SK-N-SH (cell line): ENCODE measurements around the gene PARP8. TPM values are rescaled to one million over a fixed set of nuclear protein-coding genes. Genes with fewer than 3 reads are reported as not detected.
A peak's percentile ranks its signal among the peaks of the same experiment; 100 is the strongest.

Experiments used
- CTCF ChIA-PET: fragments of 300-600, 350-600 bp; formaldehyde crosslinking; extraction: SDS; loops from one replicate; lab custom pipeline; 2021; lab: Yijun Ruan, JAX
- POLR2A ChIA-PET: fragments of 350-600 bp; sonication (Branson Sonifier 250); formaldehyde crosslinking; extraction: SDS; loops from one replicate; lab custom pipeline; 2020; ENCODE audit warnings: antibody characterized with exemption, inconsistent platforms; lab: Yijun Ruan, JAX
- DNase-seq: peaks from one replicate; pipeline ENCODE4 v3.0.0; 2012
- H2AFZ ChIP-seq: fragments of 200-600 bp; sonication (generic); 2 replicates; pipeline ENCODE4 v1.8.1; 2016; ENCODE audit warnings: antibody characterized with exemption, mild to moderate bottlenecking, low read depth
- H3F3A ChIP-seq: fragments of 200-600 bp; sonication (generic); replicated peaks from 2 replicates; pipeline ENCODE3; 2016; ENCODE audit warnings: antibody characterized with exemption, mild to moderate bottlenecking; ENCODE audit not compliant: insufficient read depth
- H3K27ac ChIP-seq, 2 experiments: fragments of 200-500 bp in 1 of 2; fragments of 200-600 bp in 1 of 2; sonication (Bioruptor generic) in 1 of 2; sonication (generic), shearing (Covaris generic) in 1 of 2; 2 replicates each; pipeline versions ENCODE4 v1.5.1 to v1.6.1; 2014 to 2016; ENCODE audit warnings: low read depth in 2 of 2, inconsistent platforms in 1 of 2, low read length in 1 of 2, mild to moderate bottlenecking in 1 of 2, mixed read lengths in 1 of 2
- H3K27me3 ChIP-seq: fragments of 200-600 bp; sonication (generic), shearing (Covaris generic); 2 replicates; pipeline ENCODE4 v1.6.1; 2016; ENCODE audit warnings: mixed run types; ENCODE audit not compliant: insufficient read depth
- H3K36me3 ChIP-seq, 2 experiments: fragments of 200-500 bp in 1 of 2; fragments of 200-600 bp in 1 of 2; sonication (Bioruptor generic) in 1 of 2; sonication (generic) in 1 of 2; replicated peaks in 1 of 2; 2 replicates each; pipeline versions ENCODE3 to v1.5.1; 2014 to 2016; ENCODE audit warnings: low read length in 1 of 2, mild to moderate bottlenecking in 1 of 2; ENCODE audit not compliant: insufficient read depth in 2 of 2, control insufficient read depth in 1 of 2
- H3K4me1 ChIP-seq, 2 experiments: fragments of 200-500 bp in 1 of 2; fragments of 200-600 bp in 1 of 2; sonication (Bioruptor generic) in 1 of 2; sonication (generic), shearing (Covaris generic) in 1 of 2; 2 replicates each; pipeline versions ENCODE4 v1.5.1 to v1.6.1; 2014 to 2016; ENCODE audit warnings: low read depth in 1 of 2, low read length in 1 of 2, mixed run types in 1 of 2; ENCODE audit not compliant: insufficient read depth in 2 of 2, control insufficient read depth in 1 of 2
- H3K4me2 ChIP-seq: fragments of 200-600 bp; sonication (generic), shearing (Covaris generic); 2 replicates; pipeline ENCODE4 v1.6.1; 2017; ENCODE audit warnings: mixed run types
- H3K4me3 ChIP-seq, 2 experiments: fragments of 200-500 bp in 1 of 2; fragments of 200-600 bp in 1 of 2; sonication (Bioruptor generic) in 1 of 2; sonication (generic), shearing (Covaris generic) in 1 of 2; 2 replicates each; pipeline versions ENCODE4 v1.5.1 to v1.8.1; 2014 to 2016; ENCODE audit warnings: low read depth in 2 of 2, inconsistent platforms in 1 of 2, low read length in 1 of 2, mild to moderate bottlenecking in 1 of 2, mixed read lengths in 1 of 2, moderate library complexity in 1 of 2
- H3K79me2 ChIP-seq: fragments of 200-600 bp; sonication (generic); 2 replicates; pipeline ENCODE4 v1.8.1; 2017; ENCODE audit warnings: mild to moderate bottlenecking; ENCODE audit not compliant: insufficient read depth
- H3K9ac ChIP-seq: fragments of 200-600 bp; sonication (generic); 2 replicates; pipeline ENCODE4 v1.6.1; 2017; ENCODE audit warnings: mixed run types
- H3K9me2 ChIP-seq: fragments of 200-600 bp; sonication (generic); 2 replicates; pipeline ENCODE4 v1.6.1; 2017; ENCODE audit warnings: mixed run types
- H3K9me3 ChIP-seq: fragments of 200-600 bp; sonication (generic); 2 replicates; pipeline ENCODE4 v1.6.1; 2017; ENCODE audit warnings: mixed run types, mild to moderate bottlenecking, moderate library complexity
- H4K20me1 ChIP-seq: fragments of 200-600 bp; sonication (generic); 2 replicates; pipeline ENCODE4 v1.6.1; 2017; ENCODE audit warnings: mild to moderate bottlenecking, mixed run types; ENCODE audit not compliant: insufficient read depth
- ELF1 ChIP-seq: IDR thresholded peaks from 2 replicates; pipeline ENCODE4 v1.4.0; 2012
- EP300 ChIP-seq, 2 experiments: IDR thresholded peaks; 2 replicates each; pipeline versions ENCODE4 v1.4.0 to v1.6.1; 2012; ENCODE audit warnings: borderline replicate concordance in 1 of 2, low read depth in 1 of 2, low read length in 1 of 2
- EZH2phosphoT487 ChIP-seq: fragments of 200-600 bp; sonication (generic); IDR thresholded peaks from 2 replicates; pipeline ENCODE4 v1.6.1; 2017; ENCODE audit warnings: low read depth, mixed run types, mild to moderate bottlenecking, antibody characterized with exemption, moderate library complexity, borderline replicate concordance
- FOSL2 ChIP-seq: IDR thresholded peaks from 2 replicates; pipeline ENCODE4 v1.4.0; 2012; ENCODE audit warnings: low read depth, mild to moderate bottlenecking, moderate library complexity, borderline replicate concordance
- GABPA ChIP-seq: IDR thresholded peaks from 2 replicates; pipeline ENCODE4 v1.4.0; 2012; ENCODE audit warnings: low read depth, mild to moderate bottlenecking
- GATA2 ChIP-seq: sonication (generic); formaldehyde crosslinking; IDR thresholded peaks from 2 replicates; pipeline ENCODE4 v1.5.0; 2020; ENCODE audit warnings: mild to moderate bottlenecking, missing genetic modification reagents
- JUND ChIP-seq: IDR thresholded peaks from 2 replicates; pipeline ENCODE4 v1.4.0; 2012
- MXI1 ChIP-seq: IDR thresholded peaks from 2 replicates; pipeline ENCODE4 v1.6.1; 2012; ENCODE audit warnings: mild to moderate bottlenecking, low read depth, low read length, improper control_type of control experiment
- NFIC ChIP-seq: IDR thresholded peaks from 2 replicates; pipeline ENCODE4 v1.4.0; 2012; ENCODE audit warnings: borderline replicate concordance
- NRF1 ChIP-seq: IDR thresholded peaks from 2 replicates; pipeline ENCODE4 v1.6.1; 2012; ENCODE audit warnings: low read depth, mild to moderate bottlenecking, low read length
- SIN3A ChIP-seq: IDR thresholded peaks from 2 replicates; pipeline ENCODE4 v1.6.1; 2012; ENCODE audit warnings: low read depth, mild to moderate bottlenecking, low read length, moderate library complexity, borderline replicate concordance
- TCF12 ChIP-seq: IDR thresholded peaks from 2 replicates; pipeline ENCODE4 v1.4.0; 2012
- YY1 ChIP-seq: IDR thresholded peaks from 2 replicates; pipeline ENCODE4 v1.4.0; 2012; ENCODE audit warnings: low read depth, mild to moderate bottlenecking
- WGBS: methylation state at CpG from one replicate; pipeline ENCODE4 v1.1.6; 2017; ENCODE audit warnings: low lambda C conversion rate; 5-methylcytosine and 5-hydroxymethylcytosine counted together
- polyA plus RNA-seq, 3 experiments: library from polyadenylated mRNA; depleted of rRNA; stranded (reverse); fragments of >200 nt; gene quantifications; 2 replicates each; pipeline ENCODE4 v1.2.3, GENCODE V29; 2012
- TF ChIP-seq, protein P1 (sequence below): IDR thresholded peaks from 2 replicates; pipeline ENCODE4 v1.4.0; 2012; ENCODE audit warnings: low read depth, borderline replicate concordance
- TF ChIP-seq, protein P2 (sequence below): IDR thresholded peaks from 2 replicates; pipeline ENCODE4 v1.6.1; 2012; ENCODE audit warnings: mild to moderate bottlenecking, low read depth, low read length, moderate library complexity
- TF ChIP-seq, protein P3 (sequence below): IDR thresholded peaks from 2 replicates; pipeline ENCODE4 v1.4.0; 2012; ENCODE audit warnings: low read depth, borderline replicate concordance
- TF ChIP-seq, protein P4 (sequence below): IDR thresholded peaks from 2 replicates; pipeline ENCODE4; 2012
- TF ChIP-seq, protein P5 (sequence below): IDR thresholded peaks from 2 replicates; pipeline ENCODE4 v1.4.0; 2012; ENCODE audit warnings: low read depth
- TF ChIP-seq, protein P6 (sequence below): fragments of 150-350 bp; IDR thresholded peaks from 2 replicates; pipeline ENCODE4 v1.6.1; 2016; ENCODE audit warnings: mild to moderate bottlenecking, low read depth, low read length

The PARP8 gene
- polyA plus RNA-seq, 1 of the 3 experiments (the other 2 are of a cell fraction) = 6.2 TPM

DNA sequence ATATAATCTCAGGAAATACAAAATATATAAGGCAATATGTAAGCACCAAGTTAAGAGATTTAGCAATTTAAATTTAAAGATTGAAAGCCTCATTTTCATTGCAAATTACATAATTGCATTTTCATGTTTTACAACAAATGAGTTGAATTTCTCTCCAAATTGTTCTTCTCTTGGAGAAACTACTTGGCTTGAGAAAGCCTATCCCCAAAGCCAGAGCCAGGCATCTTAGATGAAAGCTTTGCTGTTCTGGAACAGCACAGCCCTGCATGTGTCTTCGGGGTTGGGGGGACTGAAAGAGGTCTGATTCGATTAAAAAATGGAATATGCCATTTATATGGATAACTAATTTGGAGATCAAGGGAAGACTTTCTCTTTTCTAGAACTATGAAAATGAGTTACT lies 212.0 kb downstream of the PARP8 start:
- no peaks in the 10 kb centered on the region for H3K27me3 ChIP-seq
- WGBS = 16% methylated on average over 2 of the region's 2 CpGs
- no peaks in the 10 kb centered on the region for H3K9me2 ChIP-seq
- H3K27ac ChIP-seq = no peak overlapping the region
- H4K20me1 ChIP-seq = no peaks in the 10 kb centered on the region
- H3K4me3 ChIP-seq = no peak overlapping the region
- no peak overlapping the region for H3K4me2 ChIP-seq
- H3K36me3 ChIP-seq = no peaks in the 10 kb centered on the region
- no peaks in the 10 kb centered on the region for H3K79me2 ChIP-seq
- TF ChIP-seq JUND (no peak), YY1 (no peak), NFIC (no peak), ELF1 (no peak)
- TF ChIP-seq, protein P1, sequence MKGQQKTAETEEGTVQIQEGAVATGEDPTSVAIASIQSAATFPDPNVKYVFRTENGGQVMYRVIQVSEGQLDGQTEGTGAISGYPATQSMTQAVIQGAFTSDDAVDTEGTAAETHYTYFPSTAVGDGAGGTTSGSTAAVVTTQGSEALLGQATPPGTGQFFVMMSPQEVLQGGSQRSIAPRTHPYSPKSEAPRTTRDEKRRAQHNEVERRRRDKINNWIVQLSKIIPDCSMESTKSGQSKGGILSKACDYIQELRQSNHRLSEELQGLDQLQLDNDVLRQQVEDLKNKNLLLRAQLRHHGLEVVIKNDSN = no peak
- TF ChIP-seq, protein P2, sequence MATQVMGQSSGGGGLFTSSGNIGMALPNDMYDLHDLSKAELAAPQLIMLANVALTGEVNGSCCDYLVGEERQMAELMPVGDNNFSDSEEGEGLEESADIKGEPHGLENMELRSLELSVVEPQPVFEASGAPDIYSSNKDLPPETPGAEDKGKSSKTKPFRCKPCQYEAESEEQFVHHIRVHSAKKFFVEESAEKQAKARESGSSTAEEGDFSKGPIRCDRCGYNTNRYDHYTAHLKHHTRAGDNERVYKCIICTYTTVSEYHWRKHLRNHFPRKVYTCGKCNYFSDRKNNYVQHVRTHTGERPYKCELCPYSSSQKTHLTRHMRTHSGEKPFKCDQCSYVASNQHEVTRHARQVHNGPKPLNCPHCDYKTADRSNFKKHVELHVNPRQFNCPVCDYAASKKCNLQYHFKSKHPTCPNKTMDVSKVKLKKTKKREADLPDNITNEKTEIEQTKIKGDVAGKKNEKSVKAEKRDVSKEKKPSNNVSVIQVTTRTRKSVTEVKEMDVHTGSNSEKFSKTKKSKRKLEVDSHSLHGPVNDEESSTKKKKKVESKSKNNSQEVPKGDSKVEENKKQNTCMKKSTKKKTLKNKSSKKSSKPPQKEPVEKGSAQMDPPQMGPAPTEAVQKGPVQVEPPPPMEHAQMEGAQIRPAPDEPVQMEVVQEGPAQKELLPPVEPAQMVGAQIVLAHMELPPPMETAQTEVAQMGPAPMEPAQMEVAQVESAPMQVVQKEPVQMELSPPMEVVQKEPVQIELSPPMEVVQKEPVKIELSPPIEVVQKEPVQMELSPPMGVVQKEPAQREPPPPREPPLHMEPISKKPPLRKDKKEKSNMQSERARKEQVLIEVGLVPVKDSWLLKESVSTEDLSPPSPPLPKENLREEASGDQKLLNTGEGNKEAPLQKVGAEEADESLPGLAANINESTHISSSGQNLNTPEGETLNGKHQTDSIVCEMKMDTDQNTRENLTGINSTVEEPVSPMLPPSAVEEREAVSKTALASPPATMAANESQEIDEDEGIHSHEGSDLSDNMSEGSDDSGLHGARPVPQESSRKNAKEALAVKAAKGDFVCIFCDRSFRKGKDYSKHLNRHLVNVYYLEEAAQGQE = no peak
- TF ChIP-seq, protein P3, sequence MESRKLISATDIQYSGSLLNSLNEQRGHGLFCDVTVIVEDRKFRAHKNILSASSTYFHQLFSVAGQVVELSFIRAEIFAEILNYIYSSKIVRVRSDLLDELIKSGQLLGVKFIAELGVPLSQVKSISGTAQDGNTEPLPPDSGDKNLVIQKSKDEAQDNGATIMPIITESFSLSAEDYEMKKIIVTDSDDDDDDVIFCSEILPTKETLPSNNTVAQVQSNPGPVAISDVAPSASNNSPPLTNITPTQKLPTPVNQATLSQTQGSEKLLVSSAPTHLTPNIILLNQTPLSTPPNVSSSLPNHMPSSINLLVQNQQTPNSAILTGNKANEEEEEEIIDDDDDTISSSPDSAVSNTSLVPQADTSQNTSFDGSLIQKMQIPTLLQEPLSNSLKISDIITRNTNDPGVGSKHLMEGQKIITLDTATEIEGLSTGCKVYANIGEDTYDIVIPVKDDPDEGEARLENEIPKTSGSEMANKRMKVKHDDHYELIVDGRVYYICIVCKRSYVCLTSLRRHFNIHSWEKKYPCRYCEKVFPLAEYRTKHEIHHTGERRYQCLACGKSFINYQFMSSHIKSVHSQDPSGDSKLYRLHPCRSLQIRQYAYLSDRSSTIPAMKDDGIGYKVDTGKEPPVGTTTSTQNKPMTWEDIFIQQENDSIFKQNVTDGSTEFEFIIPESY = no peak
- no peaks in the 10 kb centered on the region for H3F3A ChIP-seq
- no peak overlapping the region for H2AFZ ChIP-seq
- H3K4me1 ChIP-seq = peaks cover 0 to 3% of the 10 kb centered on the region in 2 experiments; a peak in 2 of 4 replicates
- POLR2A ChIA-PET = no interaction called here
- CTCF ChIA-PET = interaction anchor here (0.8 kb wide), 1 partner anchor 127 kb away, joined by 3 read pairs; no protein-coding TSS in a partner anchor
- no peak overlapping the region for H3K9ac ChIP-seq
- no peak for DNase-seq
- H3K9me3 ChIP-seq = no peaks in the 10 kb centered on the region

DNA sequence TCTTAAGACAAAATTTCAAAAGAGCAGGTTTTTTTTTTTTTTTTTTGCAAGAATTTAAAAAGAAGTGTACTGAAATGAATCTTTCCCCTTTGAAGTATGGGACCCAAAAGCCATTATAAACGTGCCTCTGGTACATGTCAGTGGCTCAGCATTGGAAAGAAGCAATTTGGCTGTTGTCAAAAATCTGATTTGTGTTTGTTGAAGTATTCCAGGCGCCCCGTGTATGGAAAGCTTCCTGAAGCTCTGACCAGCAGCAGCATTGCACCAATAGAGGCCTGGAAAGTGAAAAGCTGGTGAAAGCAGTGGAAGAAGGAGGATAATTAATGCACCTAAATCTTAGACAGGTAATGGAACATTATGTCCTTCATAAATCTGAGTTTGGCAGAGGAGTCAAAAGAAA lies 215.0 kb downstream of the PARP8 start:
- Histone ChIP-seq H3K79me2 (no peaks in the 10 kb centered on the region), H3K36me3 (no peaks in the 10 kb centered on the region), H3K9me2 (no peaks in the 10 kb centered on the region), H3K4me1 (peaks cover 0 to 3% of the 10 kb centered on the region in 2 experiments; a peak in 2 of 4 replicates), H3K9ac (no peak overlapping the region), H3K4me3 (no peak overlapping the region), H4K20me1 (no peaks in the 10 kb centered on the region), H3K9me3 (no peaks in the 10 kb centered on the region), H3K27ac (no peak overlapping the region; a peak in 1 of 4 replicates), H3K27me3 (no peaks in the 10 kb centered on the region), H3F3A (no peaks in the 10 kb centered on the region), H2AFZ (no peak overlapping the region), H3K4me2 (no peak overlapping the region)
- CTCF ChIA-PET = interaction anchor here (1.5 kb wide), 1 partner anchor 15 kb away, joined by 4 read pairs; no protein-coding TSS in a partner anchor
- peak; percentile 39 for DNase-seq
- POLR2A ChIA-PET = no interaction called here
- 20% methylated on average over 3 of the region's 3 CpGs for WGBS
- peak; percentile 37 for TF ChIP-seq GATA2
- TF ChIP-seq FOSL2 = no peak
- TF ChIP-seq, protein P4, sequence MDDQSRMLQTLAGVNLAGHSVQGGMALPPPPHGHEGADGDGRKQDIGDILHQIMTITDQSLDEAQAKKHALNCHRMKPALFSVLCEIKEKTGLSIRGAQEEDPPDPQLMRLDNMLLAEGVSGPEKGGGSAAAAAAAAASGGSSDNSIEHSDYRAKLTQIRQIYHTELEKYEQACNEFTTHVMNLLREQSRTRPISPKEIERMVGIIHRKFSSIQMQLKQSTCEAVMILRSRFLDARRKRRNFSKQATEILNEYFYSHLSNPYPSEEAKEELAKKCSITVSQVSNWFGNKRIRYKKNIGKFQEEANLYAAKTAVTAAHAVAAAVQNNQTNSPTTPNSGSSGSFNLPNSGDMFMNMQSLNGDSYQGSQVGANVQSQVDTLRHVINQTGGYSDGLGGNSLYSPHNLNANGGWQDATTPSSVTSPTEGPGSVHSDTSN = no peak
- TF ChIP-seq, protein P5, sequence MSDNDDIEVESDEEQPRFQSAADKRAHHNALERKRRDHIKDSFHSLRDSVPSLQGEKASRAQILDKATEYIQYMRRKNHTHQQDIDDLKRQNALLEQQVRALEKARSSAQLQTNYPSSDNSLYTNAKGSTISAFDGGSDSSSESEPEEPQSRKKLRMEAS = no peak
- no peak for TF ChIP-seq SIN3A
- no peak for TF ChIP-seq MXI1
- no peak for TF ChIP-seq EZH2phosphoT487
- TF ChIP-seq, protein P6, sequence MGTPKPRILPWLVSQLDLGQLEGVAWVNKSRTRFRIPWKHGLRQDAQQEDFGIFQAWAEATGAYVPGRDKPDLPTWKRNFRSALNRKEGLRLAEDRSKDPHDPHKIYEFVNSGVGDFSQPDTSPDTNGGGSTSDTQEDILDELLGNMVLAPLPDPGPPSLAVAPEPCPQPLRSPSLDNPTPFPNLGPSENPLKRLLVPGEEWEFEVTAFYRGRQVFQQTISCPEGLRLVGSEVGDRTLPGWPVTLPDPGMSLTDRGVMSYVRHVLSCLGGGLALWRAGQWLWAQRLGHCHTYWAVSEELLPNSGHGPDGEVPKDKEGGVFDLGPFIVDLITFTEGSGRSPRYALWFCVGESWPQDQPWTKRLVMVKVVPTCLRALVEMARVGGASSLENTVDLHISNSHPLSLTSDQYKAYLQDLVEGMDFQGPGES = no peak
- no peak for TF ChIP-seq TCF12
- peak in 1 of 2 experiments; percentile 61; a peak in 2 of 4 replicates for TF ChIP-seq EP300 (IDR thresholded peaks at IDR 0.05; ENCODE audit: borderline replicate concordance in 1 of 2, low read depth in 1 of 2, low read length in 1 of 2)
- no peak for TF ChIP-seq GABPA
- no peak for TF ChIP-seq NRF1
